ENCODE results near the gene PLA2G2F.

PLA2G2F gene

GRCh38 chr1:20143734-20144565, 4.8 kb downstream of the PLA2G2F start:
- Histone ChIP-seq H3K36me3 (no peaks in the 10 kb centered on the region), H3K4me3 (ENCODE audit: low read depth in 1 of 2, low read length in 1 of 2) (no peak overlapping the region), H3K27me3 (no peaks in the 10 kb centered on the region), H3K27ac (no peak overlapping the region), H3K4me1 (ENCODE audit: control insufficient read depth in 1 of 2, insufficient read depth in 1 of 2, low read depth in 1 of 2, low read length in 1 of 2) (no peaks in the 10 kb centered on the region), H3K9me3 (no peaks in the 10 kb centered on the region)
- no peak for TF ChIP-seq CTCF (IDR thresholded peaks at IDR 0.05)

GRCh38 chr1:20147846-20148570, 8.9 kb downstream of the PLA2G2F start:
- no peak for TF ChIP-seq CTCF (IDR thresholded peaks at IDR 0.05)
- Histone ChIP-seq H3K4me1 (ENCODE audit: control insufficient read depth in 1 of 2, insufficient read depth in 1 of 2, low read depth in 1 of 2, low read length in 1 of 2) (peaks cover 0 to 3% of the 10 kb centered on the region in 2 experiments), H3K9me3 (no peaks in the 10 kb centered on the region), H3K27me3 (peaks cover 6% of the 10 kb centered on the region), H3K27ac (no peak overlapping the region), H3K36me3 (no peaks in the 10 kb centered on the region), H3K4me3 (ENCODE audit: low read depth in 1 of 2, low read length in 1 of 2) (no peak overlapping the region)

- H3K27me3 ChIP-seq: peaks cover 6% of the 10 kb centered on the region
- H3K27ac ChIP-seq: no peak overlapping the region
- no peak overlapping the region for H3K4me3 ChIP-seq (ENCODE audit: low read depth in 1 of 2, low read length in 1 of 2)
- TF ChIP-seq CTCF (IDR thresholded peaks at IDR 0.05): no peak
- H3K9me3 ChIP-seq: no peaks in the 10 kb centered on the region
- peaks cover 0 to 3% of the 10 kb centered on the region in 2 experiments for H3K4me1 ChIP-seq (ENCODE audit: control insufficient read depth in 1 of 2, insufficient read depth in 1 of 2, low read depth in 1 of 2, low read length in 1 of 2)
- no peaks in the 10 kb centered on the region for H3K36me3 ChIP-seq
Measured at GRCh38 chr1:20148571-20149500, 9.7 kb downstream of the PLA2G2F start.

- peaks cover 6% of the 10 kb centered on the region for H3K27me3 ChIP-seq
- H3K36me3 ChIP-seq: no peaks in the 10 kb centered on the region
- H3K4me3 ChIP-seq (ENCODE audit: low read depth in 1 of 2, low read length in 1 of 2): no peak overlapping the region
- no peaks in the 10 kb centered on the region for H3K9me3 ChIP-seq
- no peak overlapping the region for H3K27ac ChIP-seq
- H3K4me1 ChIP-seq (ENCODE audit: control insufficient read depth in 1 of 2, insufficient read depth in 1 of 2, low read depth in 1 of 2, low read length in 1 of 2): peaks cover 0 to 3% of the 10 kb centered on the region in 2 experiments
- TF ChIP-seq CTCF (IDR thresholded peaks at IDR 0.05): no peak
Measured at GRCh38 chr1:20149601-20150325, 10.6 kb downstream of the PLA2G2F start.

GRCh38 chr1:20150326-20150705, 11.2 kb downstream of the PLA2G2F start:
- peaks cover 0 to 3% of the 10 kb centered on the region in 2 experiments for H3K4me1 ChIP-seq (ENCODE audit: control insufficient read depth in 1 of 2, insufficient read depth in 1 of 2, low read depth in 1 of 2, low read length in 1 of 2)
- H3K27ac ChIP-seq: no peak overlapping the region
- H3K27me3 ChIP-seq: peaks cover 6% of the 10 kb centered on the region
- no peaks in the 10 kb centered on the region for H3K36me3 ChIP-seq
- no peaks in the 10 kb centered on the region for H3K9me3 ChIP-seq
- H3K4me3 ChIP-seq (ENCODE audit: low read depth in 1 of 2, low read length in 1 of 2): no peak overlapping the region
- TF ChIP-seq CTCF (IDR thresholded peaks at IDR 0.05): no peak

Data from neutrophil (primary cell).